Panc1 (cell line): ENCODE measurements around the gene VSNL1.

ENCODE experiments used
- CTCF ChIP-seq: fragments of 450-650 bp; IDR thresholded peaks from 2 replicates; pipeline ENCODE4 v1.5.1; 2017; ENCODE audit warnings: mild to moderate bottlenecking
- POLR2AphosphoS5 ChIP-seq: IDR thresholded peaks from 2 replicates; pipeline ENCODE4 v1.6.1; 2012; ENCODE audit warnings: mild to moderate bottlenecking, low read depth, low read length, moderate library complexity
- REST ChIP-seq, 2 experiments: IDR thresholded peaks; 2 replicates each; pipeline ENCODE4 v1.6.1; 2011 to 2012; ENCODE audit warnings: low read depth in 2 of 2, control low read depth in 1 of 2, low read length in 1 of 2, mild to moderate bottlenecking in 1 of 2, moderate library complexity in 1 of 2; ENCODE audit not compliant: insufficient read depth in 1 of 2
- SIN3A ChIP-seq: IDR thresholded peaks from 2 replicates; pipeline ENCODE4 v1.6.1; 2012; ENCODE audit warnings: low read depth, mild to moderate bottlenecking, low read length, moderate library complexity, borderline replicate concordance; ENCODE audit not compliant: insufficient read depth

DNA sequence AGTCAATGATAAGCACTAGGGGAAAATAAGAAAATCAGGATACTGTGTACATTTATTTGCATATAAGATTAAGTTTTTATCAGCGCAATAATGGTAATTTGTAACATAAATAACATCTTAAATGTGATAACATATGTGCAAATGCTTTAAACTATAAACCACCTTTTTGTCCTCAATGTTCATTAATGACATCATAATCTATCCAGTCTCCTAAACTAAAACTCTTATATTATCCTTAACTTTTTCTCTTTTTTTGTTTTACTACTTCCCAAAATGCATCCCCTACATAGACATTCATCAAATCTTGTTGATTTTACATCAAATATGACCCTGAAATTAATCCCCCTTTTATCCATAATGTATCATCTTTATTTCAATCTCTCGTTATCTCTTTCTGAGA, 18.9 kb upstream of the VSNL1 start:
- TF ChIP-seq CTCF (no peak), SIN3A (no peak), REST (IDR thresholded peaks at IDR 0.05; ENCODE audit: insufficient read depth in 1 of 2, low read depth in 2 of 2, low read length in 1 of 2) (no peak), POLR2AphosphoS5 (no peak)
